ENCODE results near the gene ITGB4.

GRCh38 chr17:75764711-75765421 lies 43.6 kb downstream of the ITGB4 start, which contains the start of gene GALK1:
- TF ChIP-seq POLR2A (IDR thresholded peaks at IDR 0.05; ENCODE audit: low read length) (no peak), GATA1 (IDR thresholded peaks at IDR 0.05; ENCODE audit: low read depth, low read length) (no peak)

Measured in erythroblast (primary cell).